GM19372 (cell line): ENCODE data around the gene ADORA2A.
A peak's percentile ranks its signal among the peaks of the same experiment; 100 is the strongest.

ENCODE experiments used
- ATAC-seq: cut with Tn5 transposase; IDR thresholded peaks from one replicate; pipeline ENCODE4 v1.9.1; 2021; ENCODE audit warnings: mild to moderate bottlenecking, low read depth, moderate library complexity; ENCODE audit not compliant: unreplicated experiment

Gene ADORA2A

DNA sequence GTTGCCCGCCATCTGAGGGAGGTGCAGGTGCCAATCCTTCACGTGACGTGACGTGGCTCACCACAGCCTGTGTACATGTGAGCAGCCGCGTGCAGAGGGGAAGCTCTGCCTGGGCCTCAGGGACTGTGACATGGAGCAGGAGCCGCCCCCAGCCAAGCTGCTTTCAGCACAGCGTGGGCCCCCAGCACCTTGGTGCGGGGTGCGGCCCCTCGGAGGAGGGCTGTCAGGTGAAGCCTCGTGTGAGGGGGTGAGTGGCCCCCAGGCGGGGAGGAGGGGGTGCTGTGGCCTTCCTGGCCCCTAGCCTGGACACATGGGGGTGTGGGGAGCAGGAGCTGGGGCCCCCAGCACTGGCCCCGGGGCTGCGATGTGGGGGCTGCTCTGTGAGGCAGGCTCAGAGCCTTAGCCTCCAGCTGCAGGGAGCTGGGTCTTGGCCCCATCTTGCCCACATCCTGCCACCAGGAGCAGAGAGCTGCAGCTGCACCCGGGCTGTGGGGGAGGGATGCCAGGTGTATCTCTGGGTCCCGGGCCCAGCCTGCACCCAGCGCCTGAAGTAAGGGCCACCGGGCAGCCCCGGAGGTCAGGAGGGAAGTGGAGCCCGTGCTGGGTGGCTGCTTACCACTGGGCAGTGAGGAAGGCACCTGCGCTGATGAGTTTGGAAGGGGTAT lies at the start of gene ADORA2A:
TSS of gene ADORA2A (plus strand) at position 100 of the 665 bp plus-strand sequence. CDS start 5,806 bp downstream, outside the sequence.
- ATAC-seq = no peak

DNA sequence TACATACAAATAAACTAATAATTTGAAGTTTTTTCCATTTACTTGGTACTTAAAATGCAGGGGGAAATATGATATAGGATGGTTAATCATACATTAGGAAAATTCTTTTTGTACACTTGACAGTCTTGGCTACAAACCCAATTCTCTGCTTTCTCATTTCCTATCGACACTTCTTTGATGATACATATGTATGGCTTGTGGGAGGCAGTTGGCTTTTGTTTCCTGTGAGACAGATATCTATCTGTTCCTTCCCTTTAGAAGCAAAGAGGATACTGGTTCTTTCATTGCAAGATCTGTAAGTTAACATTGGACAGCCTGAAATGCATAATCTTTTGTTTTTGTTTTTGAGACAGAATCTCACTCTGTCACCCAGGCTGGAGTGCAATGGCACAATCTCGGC lies 47.9 kb upstream of the ADORA2A start:
- ATAC-seq = no peak

DNA sequence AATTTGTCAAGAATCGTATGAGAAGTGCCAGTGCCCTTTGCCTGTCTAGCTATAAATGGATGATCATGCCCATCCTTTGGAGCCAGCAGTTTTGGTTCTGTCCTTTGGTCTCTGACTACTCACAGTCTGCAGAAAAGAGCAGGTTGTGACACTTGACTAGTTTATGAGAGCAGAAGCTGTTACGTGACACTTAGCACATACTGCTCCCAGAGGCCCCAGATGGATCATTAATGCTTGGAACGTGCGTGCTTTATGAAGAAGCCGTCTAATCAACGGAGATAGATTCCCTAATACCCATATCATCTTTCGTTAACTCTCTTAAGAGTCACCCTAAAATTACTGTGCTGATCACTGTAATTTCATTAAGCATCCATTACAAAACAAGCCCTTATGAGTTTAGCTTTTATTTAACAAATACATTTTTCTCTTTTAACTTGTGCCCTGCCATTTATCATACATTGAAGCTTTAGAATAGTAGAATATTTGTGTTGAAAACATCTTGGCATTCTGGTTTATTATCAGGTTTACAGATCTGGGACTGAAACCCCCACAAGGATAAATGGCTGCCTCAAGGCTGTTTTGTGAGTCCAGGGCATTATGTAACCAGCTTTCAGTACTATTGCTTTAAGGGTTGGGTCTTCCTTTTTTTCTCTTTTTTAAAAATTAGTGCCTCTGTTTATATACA lies 47.0 kb upstream of the ADORA2A start:
- no peak for ATAC-seq

DNA sequence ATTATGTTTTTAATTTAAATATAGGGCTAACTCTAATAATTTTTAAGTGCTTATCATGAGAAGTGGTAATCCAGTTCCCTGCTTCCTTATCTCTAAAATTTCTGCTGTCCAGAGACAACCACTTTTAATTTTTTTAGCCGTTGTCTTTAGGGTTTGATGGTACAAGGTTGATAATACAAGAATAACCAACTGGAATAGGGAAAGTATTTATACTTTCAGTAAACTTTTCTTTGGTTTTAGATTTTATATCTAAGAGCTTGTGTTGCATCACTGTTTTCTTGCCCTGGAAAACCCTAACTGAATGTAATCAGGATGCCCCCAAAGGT lies 46.5 kb upstream of the ADORA2A start:
- no peak for ATAC-seq

DNA sequence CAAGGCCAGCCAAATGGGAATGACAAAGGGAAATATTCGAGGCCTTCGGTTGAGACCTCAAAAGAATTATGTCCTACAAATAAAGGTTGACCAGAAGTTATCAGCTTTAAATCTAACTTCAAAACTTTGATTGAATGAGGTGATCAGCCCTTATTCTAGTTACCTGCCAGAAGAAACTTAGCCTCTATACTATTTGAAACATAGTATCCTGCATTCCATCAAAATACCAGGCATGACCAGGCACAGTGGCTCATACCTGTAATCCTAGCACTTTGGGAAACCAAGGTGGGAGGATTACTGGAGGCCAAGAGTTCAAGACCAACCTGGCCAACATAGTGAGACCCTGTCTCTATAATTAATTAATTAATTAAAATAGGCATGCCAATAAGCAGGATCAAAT lies 44.3 kb upstream of the ADORA2A start:
- no peak for ATAC-seq

DNA sequence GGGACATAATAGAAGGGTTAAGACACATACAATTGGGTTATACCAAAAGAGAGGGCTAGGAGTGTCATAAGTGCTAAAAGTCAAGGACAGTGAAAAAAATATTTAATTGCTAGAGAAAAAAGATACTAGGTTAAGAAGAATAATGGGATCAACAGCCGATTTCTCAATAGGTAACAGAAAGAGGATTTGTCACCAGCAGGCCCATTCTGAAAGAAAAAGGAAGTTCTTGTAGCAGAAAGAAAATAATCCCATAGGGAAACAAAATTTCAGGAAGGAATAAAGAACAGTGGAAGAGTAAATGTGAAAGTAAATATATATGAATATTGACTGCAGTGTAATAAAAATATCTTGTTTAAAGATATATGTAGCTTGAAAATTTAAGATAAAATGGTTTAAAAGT lies 43.3 kb upstream of the ADORA2A start:
- ATAC-seq = no peak

DNA sequence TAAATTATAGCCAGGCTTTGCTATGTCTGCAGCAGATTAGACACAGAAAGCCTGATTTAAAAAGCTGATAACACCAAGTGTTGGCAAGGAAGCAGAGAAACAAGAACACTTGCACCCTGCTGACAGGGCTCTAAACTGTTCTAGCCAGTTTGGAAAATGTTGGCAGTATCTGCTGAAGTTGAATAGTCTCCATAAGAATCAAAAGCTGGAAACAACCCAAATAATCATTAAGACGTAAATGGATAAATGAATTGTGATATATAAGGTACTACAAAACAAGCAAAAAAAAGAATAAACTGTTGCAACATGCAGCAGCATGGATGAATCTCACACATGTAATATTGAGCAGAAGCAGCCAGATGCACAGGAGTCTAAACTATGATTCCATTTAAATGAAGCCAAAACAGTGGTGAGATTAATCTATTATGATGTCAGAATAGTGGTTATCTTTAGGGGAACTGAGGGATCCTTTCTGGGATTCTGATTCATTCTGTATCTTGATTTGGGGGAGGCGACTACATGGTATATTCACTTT lies 40.4 kb upstream of the ADORA2A start:
- no peak for ATAC-seq

- no peak for ATAC-seq
Observed at GRCh38 chr22:24389680-24390079, 37.7 kb upstream of the ADORA2A start.

DNA sequence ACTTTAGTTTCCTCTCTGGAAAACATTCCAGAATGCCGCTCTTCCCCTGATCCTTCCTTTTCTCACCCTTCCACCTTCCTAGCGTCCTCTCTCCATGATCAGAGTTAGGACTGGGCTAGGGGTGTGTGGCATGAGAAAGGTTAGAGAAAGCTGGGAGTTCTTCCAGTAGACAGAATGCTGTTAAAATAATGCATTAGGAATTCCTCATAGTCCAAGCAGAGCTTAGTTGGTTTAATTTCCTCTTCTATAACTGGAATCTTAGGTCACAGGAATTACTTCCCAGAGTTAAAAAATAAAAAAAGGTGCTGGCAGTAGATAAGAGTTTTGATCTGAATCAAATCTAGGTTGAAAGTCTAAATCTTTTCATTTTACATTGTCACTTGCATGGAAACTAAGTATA lies 37.2 kb upstream of the ADORA2A start:
- no peak for ATAC-seq

DNA sequence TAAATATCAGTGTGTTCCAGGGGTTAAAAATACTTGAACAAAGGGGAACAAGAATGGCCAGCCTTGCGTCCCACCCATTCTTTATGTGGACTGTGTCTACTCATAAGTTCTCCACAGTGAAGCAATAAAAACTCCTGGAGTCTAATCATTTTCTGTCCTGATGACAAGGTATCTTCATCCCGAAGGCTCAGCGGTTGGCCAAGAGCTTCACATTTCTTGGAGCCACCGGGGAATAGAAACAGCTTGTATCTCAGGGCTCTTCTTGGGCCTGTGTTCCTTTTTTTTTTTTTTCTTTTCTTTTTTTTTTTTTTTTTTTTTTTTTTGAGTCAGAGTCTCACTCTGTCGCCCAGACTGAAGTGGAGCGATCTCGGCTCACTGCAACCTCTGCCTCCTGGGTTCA lies 36.8 kb upstream of the ADORA2A start:
- ATAC-seq = no peak

GRCh38 chr22:24391836-24392217 lies 35.6 kb upstream of the ADORA2A start:
- ATAC-seq = no peak

- no peak for ATAC-seq
Observed at GRCh38 chr22:24392218-24392931, 35.0 kb upstream of the ADORA2A start.

DNA sequence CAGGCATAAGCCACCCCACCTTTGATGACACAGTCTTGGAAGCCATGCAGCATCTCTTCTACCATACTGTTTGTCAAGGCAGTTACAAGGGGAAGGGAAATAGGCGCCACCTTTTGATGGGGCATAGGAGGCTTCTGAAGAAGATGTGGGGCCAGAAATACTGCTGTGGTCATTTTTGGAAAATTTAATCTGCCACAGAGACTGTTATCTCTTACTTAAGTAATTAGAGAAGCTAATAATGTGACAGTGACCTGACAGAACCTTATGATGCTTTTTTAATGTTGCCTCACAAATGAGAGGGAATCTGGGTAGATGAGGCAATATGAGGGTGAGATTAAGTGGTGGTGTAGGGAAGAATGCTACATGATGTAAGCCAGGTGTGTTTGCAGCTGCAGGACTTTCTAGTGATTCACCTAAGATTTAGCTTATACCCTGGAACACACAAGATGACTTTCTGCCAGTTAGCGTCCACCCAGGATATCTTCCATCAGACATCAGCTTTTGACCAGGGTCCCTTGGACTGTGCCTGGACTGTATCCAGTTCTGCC lies 34.3 kb upstream of the ADORA2A start:
- no peak for ATAC-seq

DNA sequence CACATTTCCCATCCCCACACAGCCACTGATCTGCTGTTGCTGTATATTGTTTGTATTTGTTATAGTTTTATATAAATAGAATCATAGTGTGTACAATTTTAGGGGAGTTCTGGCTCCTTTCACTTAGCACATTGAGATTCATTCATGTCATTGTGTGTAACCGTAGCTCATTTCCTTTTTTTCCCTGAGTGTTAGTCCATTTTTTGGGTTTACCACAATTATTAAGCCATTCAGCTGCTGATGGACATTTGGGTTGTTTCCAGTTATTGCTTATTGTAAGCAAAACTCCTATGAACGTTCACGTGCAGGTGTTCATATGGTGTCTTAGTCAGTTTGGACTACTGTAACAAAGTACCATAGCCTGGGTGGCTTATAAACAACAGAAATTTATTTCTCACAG lies 33.6 kb upstream of the ADORA2A start:
- no peak for ATAC-seq

GRCh38 chr22:24394254-24394653 lies 33.1 kb upstream of the ADORA2A start:
- no peak for ATAC-seq

DNA sequence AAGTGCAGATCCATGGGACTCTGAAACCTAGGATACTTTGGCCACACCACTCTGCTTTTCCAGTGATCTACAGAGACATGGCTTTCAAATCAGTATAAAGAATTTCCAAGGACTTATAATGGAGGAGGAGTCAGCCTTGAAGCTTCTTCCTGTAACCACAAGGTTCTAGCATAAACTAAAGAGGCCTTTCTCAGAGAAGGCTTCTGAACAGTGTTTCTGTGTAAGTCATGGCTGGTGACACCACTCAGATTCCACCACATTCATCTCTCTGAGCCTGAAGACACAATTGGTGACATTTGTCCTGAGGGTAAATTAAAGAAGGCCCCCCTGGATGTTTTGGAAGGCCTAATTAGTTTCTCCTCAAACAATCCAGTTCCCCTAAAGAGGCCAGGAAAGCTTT lies 29.0 kb upstream of the ADORA2A start:
- no peak for ATAC-seq

DNA sequence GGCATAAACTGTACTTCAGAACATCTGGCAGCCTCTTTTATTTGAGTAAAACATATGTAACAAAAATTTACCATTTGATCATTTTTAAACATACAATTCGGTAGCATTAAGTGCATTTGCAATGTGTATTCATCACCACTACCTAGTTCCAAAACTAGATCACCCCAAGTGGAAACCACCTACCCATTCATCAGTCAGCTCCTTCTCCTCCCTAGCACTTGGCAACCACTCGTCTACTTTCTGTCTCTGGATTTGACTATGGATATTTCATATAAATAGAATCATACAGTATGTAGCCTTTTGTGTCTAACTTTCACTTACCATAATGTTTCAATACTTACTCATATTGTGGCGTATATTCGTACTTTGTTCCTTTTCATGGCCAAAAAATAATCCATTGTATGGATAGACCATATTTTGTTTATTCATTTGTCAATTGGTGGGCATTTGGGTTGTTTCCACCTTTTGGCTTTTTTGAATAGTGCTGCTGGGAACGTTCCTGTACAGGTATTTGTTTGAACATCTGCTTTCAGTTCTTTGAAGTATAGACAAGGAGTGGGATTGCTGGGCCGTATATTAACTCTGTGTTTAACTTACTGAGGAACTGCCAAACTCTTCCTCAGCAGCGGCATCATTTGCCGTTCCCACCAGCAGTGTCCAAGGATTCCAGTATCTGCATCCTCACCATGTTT lies 27.2 kb upstream of the ADORA2A start:
- ATAC-seq = no peak

GRCh38 chr22:24400726-24401596 lies 26.4 kb upstream of the ADORA2A start:
- peak; percentile 53 for ATAC-seq

DNA sequence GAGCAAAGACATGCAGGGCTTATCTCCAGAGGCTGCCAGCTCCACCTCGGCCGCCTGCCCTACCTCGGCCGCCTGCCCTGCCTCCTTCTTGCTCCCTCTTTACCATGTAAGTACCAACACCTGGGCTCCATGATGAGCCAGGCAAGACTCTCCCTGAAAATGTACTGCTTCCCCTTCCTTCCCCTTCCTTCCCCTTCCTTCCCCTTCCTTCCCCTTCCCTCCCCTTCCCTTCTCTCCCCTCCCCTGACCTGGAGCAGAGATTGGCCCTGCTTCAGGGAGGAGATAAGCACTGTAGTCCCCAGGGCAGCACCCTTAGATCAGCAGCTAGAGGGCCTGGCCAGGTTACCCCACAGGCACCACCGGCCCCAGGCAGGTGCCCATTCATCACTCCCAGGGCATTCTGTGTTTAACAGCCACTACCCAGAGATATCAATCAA lies 25.4 kb upstream of the ADORA2A start:
- ATAC-seq = no peak
